H9 (cell line): ENCODE data around the gene ITPR2. TPM values are rescaled to one million over a fixed set of nuclear protein-coding genes. Genes with fewer than 3 reads are reported as not detected.
"Not testable (repeated sequence)": the region's sequence is repeated elsewhere in the genome, so short reads cannot be mapped to it uniquely, and the experiment has no call there.

ENCODE experiments used
- DNase-seq: peaks from one replicate; pipeline ENCODE4 v3.0.0-alpha.2; 2017
- H2AFZ ChIP-seq: one replicate; pipeline ENCODE4 v1.6.1; 2013; ENCODE audit warnings: mild to moderate bottlenecking, low read length, control low read depth, moderate library complexity
- H2AK5ac ChIP-seq: 2 replicates; pipeline ENCODE4 v1.6.1; 2013; ENCODE audit warnings: low read length, control low read depth, mixed read lengths; ENCODE audit not compliant: insufficient read length
- H2BK120ac ChIP-seq: one replicate; pipeline ENCODE4 v1.6.1; 2013; ENCODE audit warnings: low read depth, mild to moderate bottlenecking, low read length, control low read depth, inconsistent platforms; ENCODE audit not compliant: poor library complexity, severe bottlenecking
- H2BK12ac ChIP-seq: 2 replicates; pipeline ENCODE4 v1.6.1; 2013; ENCODE audit warnings: low read length, control low read depth, mixed read lengths, low read depth; ENCODE audit not compliant: insufficient read length
- H2BK15ac ChIP-seq: 2 replicates; pipeline ENCODE4 v1.6.1; 2013; ENCODE audit warnings: low read depth, low read length, control low read depth
- H2BK20ac ChIP-seq: one replicate; pipeline ENCODE4 v1.6.1; 2013; ENCODE audit warnings: low read depth, mild to moderate bottlenecking, low read length, control low read depth, inconsistent platforms; ENCODE audit not compliant: poor library complexity, severe bottlenecking
- H2BK5ac ChIP-seq: 2 replicates; pipeline ENCODE4 v1.6.1; 2013; ENCODE audit warnings: low read length, control low read depth, mixed read lengths; ENCODE audit not compliant: insufficient read length
- H3K14ac ChIP-seq: 2 replicates; pipeline ENCODE4 v1.6.1; 2013; ENCODE audit warnings: low read length, control low read depth; ENCODE audit not compliant: insufficient read depth
- H3K18ac ChIP-seq: 2 replicates; pipeline ENCODE4 v1.6.1; 2013; ENCODE audit warnings: low read depth, mild to moderate bottlenecking, mixed read lengths, low read length, control low read depth; ENCODE audit not compliant: insufficient read length
- H3K23ac ChIP-seq: 2 replicates; pipeline ENCODE4 v1.6.1; 2013; ENCODE audit warnings: low read length, control low read depth, mixed read lengths, low read depth; ENCODE audit not compliant: insufficient read length
- H3K23me2 ChIP-seq: 2 replicates; pipeline ENCODE4 v1.6.1; 2013; ENCODE audit warnings: low read depth, mild to moderate bottlenecking, mixed read lengths, low read length, control low read depth; ENCODE audit not compliant: insufficient read length, poor library complexity, severe bottlenecking
- H3K27ac ChIP-seq: 2 replicates; pipeline ENCODE4 v1.5.1; 2013; ENCODE audit warnings: low read length, control low read depth, mixed read lengths, low read depth; ENCODE audit not compliant: insufficient read length
- H3K27me3 ChIP-seq: 2 replicates; pipeline ENCODE4 v1.6.1; 2013; ENCODE audit warnings: low read length, control low read depth, inconsistent platforms; ENCODE audit not compliant: insufficient read depth
- H3K4ac ChIP-seq: 2 replicates; pipeline ENCODE4 v1.6.1; 2013; ENCODE audit warnings: low read depth, mild to moderate bottlenecking, control low read depth, inconsistent platforms, low read length, moderate library complexity
- H3K4me1 ChIP-seq: 2 replicates; pipeline ENCODE4 v1.6.1; 2013; ENCODE audit warnings: low read length, control low read depth, inconsistent platforms; ENCODE audit not compliant: insufficient read depth
- H3K4me2 ChIP-seq: 2 replicates; pipeline ENCODE4 v1.6.1; 2013; ENCODE audit warnings: low read length, control low read depth, mixed read lengths; ENCODE audit not compliant: insufficient read length, insufficient read depth
- H3K56ac ChIP-seq: 2 replicates; pipeline ENCODE4 v1.6.1; 2013; ENCODE audit warnings: low read depth, mild to moderate bottlenecking, mixed read lengths, low read length, control low read depth; ENCODE audit not compliant: insufficient read length
- H3K79me1 ChIP-seq: 2 replicates; pipeline ENCODE4 v1.6.1; 2013; ENCODE audit warnings: low read depth, mild to moderate bottlenecking, moderate library complexity, low read length, control low read depth, inconsistent platforms; ENCODE audit not compliant: insufficient read depth, poor library complexity, severe bottlenecking
- H3K79me2 ChIP-seq: 2 replicates; pipeline ENCODE4 v1.6.1; 2013; ENCODE audit warnings: low read length, control low read depth, inconsistent platforms; ENCODE audit not compliant: insufficient read depth
- H3K9ac ChIP-seq: 2 replicates; pipeline ENCODE4 v1.6.1; 2013; ENCODE audit warnings: low read length, control low read depth, mixed read lengths; ENCODE audit not compliant: insufficient read length; ENCODE audit errors: extremely low read depth
- H3K9me3 ChIP-seq: one replicate; pipeline ENCODE4 v1.6.1; 2013; ENCODE audit warnings: low read depth, low read length, inconsistent platforms; ENCODE audit not compliant: control insufficient read depth
- H3T11ph ChIP-seq: one replicate; pipeline ENCODE4 v1.6.1; 2013; ENCODE audit warnings: mild to moderate bottlenecking, low read length, control low read depth, inconsistent platforms
- H4K20me1 ChIP-seq: one replicate; pipeline ENCODE4 v1.6.1; 2013; ENCODE audit not compliant: control insufficient read depth, insufficient read length, insufficient read depth
- H4K5ac ChIP-seq: 2 replicates; pipeline ENCODE4 v1.6.1; 2013; ENCODE audit warnings: low read depth, mild to moderate bottlenecking, mixed read lengths, low read length, control low read depth; ENCODE audit not compliant: insufficient read length
- H4K8ac ChIP-seq: replicated peaks from 2 replicates; pipeline ENCODE4 v1.6.1; 2013; ENCODE audit warnings: low read length, control low read depth, mixed read lengths, low read depth; ENCODE audit not compliant: insufficient read length
- H4K91ac ChIP-seq: 2 replicates; pipeline ENCODE4 v1.6.1; 2013; ENCODE audit warnings: low read depth, mild to moderate bottlenecking, moderate library complexity, mixed read lengths, low read length, control low read depth; ENCODE audit not compliant: insufficient read length
- H3K27ac Mint-ChIP-seq, 3 experiments: 2 replicates in 2 of 3; 3 replicates in 1 of 3; pipeline ENCODE4 v1.8.0; 2020 to 2021; ENCODE audit warnings: mixed read lengths in 3 of 3, mild to moderate bottlenecking in 1 of 3, moderate library complexity in 1 of 3
- H3K27me3 Mint-ChIP-seq: 2 replicates; pipeline ENCODE4 v1.8.0; 2021; ENCODE audit warnings: low read depth, mild to moderate bottlenecking, moderate library complexity, mixed read lengths
- H3K36me3 Mint-ChIP-seq, 3 experiments: 2 replicates in 2 of 3; 3 replicates in 1 of 3; pipeline ENCODE4 v1.8.0; 2020 to 2021; ENCODE audit warnings: low read depth in 3 of 3, mixed read lengths in 3 of 3; ENCODE audit not compliant: insufficient read depth in 1 of 3
- H3K4me1 Mint-ChIP-seq, 2 experiments: 2 replicates each; pipeline ENCODE4 v1.8.0; 2020; ENCODE audit warnings: mixed read lengths in 2 of 2
- H3K4me3 Mint-ChIP-seq, 2 experiments: 2 replicates in 1 of 2; 3 replicates in 1 of 2; pipeline ENCODE4 v1.8.0; 2020 to 2021; ENCODE audit warnings: mild to moderate bottlenecking in 2 of 2, mixed read lengths in 2 of 2, moderate library complexity in 1 of 2
- H3K9me3 Mint-ChIP-seq, 2 experiments: 2 replicates in 1 of 2; 3 replicates in 1 of 2; pipeline ENCODE4 v1.8.0; 2020; ENCODE audit warnings: mild to moderate bottlenecking in 2 of 2, mixed read lengths in 2 of 2, moderate library complexity in 1 of 2
- CTCF ChIP-seq: fragments of 200-600 bp; sonication (generic); conservative IDR thresholded peaks from 3 replicates; pipeline ENCODE4 v1.8.0; 2021; ENCODE audit warnings: antibody characterized with exemption, mild to moderate bottlenecking
- WGBS: extraction: QIAGEN DNeasy Blood & Tissue Kit; methylation state at CpG from one replicate; pipeline ENCODE4 v1.1.7; 2013; ENCODE audit warnings: missing lambda C conversion rate, low lambda C conversion rate, mixed read lengths; ENCODE audit not compliant: insufficient read length; ENCODE audit errors: extremely low coverage; 5-methylcytosine and 5-hydroxymethylcytosine counted together
- total RNA-seq: library from RNA; stranded (reverse); gene quantifications from 2 replicates; pipeline ENCODE4 v1.2.1, GENCODE V29; 2021

The ITPR2 gene
- total RNA-seq, 1 experiment from 2014 or later: 14.8 TPM

- no peak overlapping the region for H4K5ac ChIP-seq
- Mint-ChIP-seq H3K36me3 (peaks cover 27 to 33% (median 29%) of the 10 kb centered on the region in 3 experiments), H3K27ac (no peak overlapping the region; a peak in 1 of 7 replicates), H3K4me3 (no peak overlapping the region), H3K4me1 (peaks cover 29 to 32% of the 10 kb centered on the region in 2 experiments), H3K27me3 (no peaks in the 10 kb centered on the region), H3K9me3 (peaks cover 14 to 16% of the 10 kb centered on the region in 2 experiments; a peak in 4 of 5 replicates)
- H3K56ac ChIP-seq: no peak overlapping the region
- H3K79me2 ChIP-seq: no peaks in the 10 kb centered on the region
- no peak overlapping the region for H2BK12ac ChIP-seq
- no peak for TF ChIP-seq CTCF
- no peak overlapping the region for H2BK120ac ChIP-seq
- H3K14ac ChIP-seq: no peak overlapping the region
- H3T11ph ChIP-seq: no peak overlapping the region
- no peak overlapping the region for H2AFZ ChIP-seq
- H3K23ac ChIP-seq: no peak overlapping the region
- no peak overlapping the region for H3K18ac ChIP-seq
- H3K79me1 ChIP-seq: no peaks in the 10 kb centered on the region
- no peaks in the 10 kb centered on the region for H3K27me3 ChIP-seq
- H4K91ac ChIP-seq: no peak overlapping the region
- no peaks in the 10 kb centered on the region for H3K9me3 ChIP-seq
- H2BK20ac ChIP-seq: no peak overlapping the region
- no peak overlapping the region for H2BK15ac ChIP-seq
- no CpG with 5 or more reads among the region's 2 CpGs for WGBS
- H3K23me2 ChIP-seq: no peaks in the 10 kb centered on the region
- H3K4me1 ChIP-seq: peaks cover 2% of the 10 kb centered on the region; the same call in 1 of the 2 replicates
- H3K4ac ChIP-seq: no peak overlapping the region
- no peak overlapping the region for H3K4me2 ChIP-seq
- no peak overlapping the region for H2BK5ac ChIP-seq
- H2AK5ac ChIP-seq: no peak overlapping the region
- H4K20me1 ChIP-seq: no peaks in the 10 kb centered on the region
- H4K8ac ChIP-seq: no peak overlapping the region
- H3K27ac ChIP-seq: no peak overlapping the region
- H3K9ac ChIP-seq: no peak overlapping the region
- no peak for DNase-seq
These were observed 186.4 kb downstream of the ITPR2 start for GRCh38 chr12:26646571-26646970.

GRCh38 chr12:26644376-26644775 is 188.6 kb downstream of the ITPR2 start:
- WGBS: no CpG with 5 or more reads among the region's 3 CpGs

More at GRCh38 chr12:26644376-26644775, 188.6 kb downstream of the ITPR2 start:
- not testable (repeated sequence) for H2BK15ac ChIP-seq, H3K27me3 Mint-ChIP-seq, H3K9ac ChIP-seq, H3K56ac ChIP-seq, H3K4me1 ChIP-seq, H3K27ac ChIP-seq, DNase-seq, H3K4ac ChIP-seq, H2AK5ac ChIP-seq, H2BK20ac ChIP-seq, H2BK5ac ChIP-seq, H3K4me3 Mint-ChIP-seq, H4K5ac ChIP-seq, H3K9me3 ChIP-seq, H3T11ph ChIP-seq, H3K4me2 ChIP-seq, H3K27me3 ChIP-seq, H3K79me2 ChIP-seq, H2AFZ ChIP-seq, H3K79me1 ChIP-seq, H3K9me3 Mint-ChIP-seq, H4K20me1 ChIP-seq, H3K23ac ChIP-seq, H2BK120ac ChIP-seq, H2BK12ac ChIP-seq, H3K23me2 ChIP-seq, H4K91ac ChIP-seq, H4K8ac ChIP-seq
- H3K36me3 Mint-ChIP-seq: peaks cover 11 to 19% (median 17%) of the 10 kb centered on the region in 3 experiments; a peak in 6 of 7 replicates
- peak overlapping the region in 2 of 3 experiments; percentile 25 to 83; a peak in 4 of 7 replicates for H3K27ac Mint-ChIP-seq
- Histone ChIP-seq H3K18ac (peak overlapping the region; percentile 17), H3K14ac (peak overlapping the region; percentile 65; the same call in 1 of the 2 replicates)
- H3K4me1 Mint-ChIP-seq: peaks cover 29% of the 10 kb centered on the region in 2 experiments
